NT2/D1 (cell line): ENCODE measurements around the gene LPIN2.

ENCODE experiments used
- DNase-seq: peaks from one replicate; pipeline ENCODE4 v3.0.0-alpha.2; 2011; ENCODE audit warnings: low read depth, low spot score
- H3K27me3 ChIP-seq: 2 replicates; pipeline ENCODE4 v1.6.0; 2011; ENCODE audit warnings: mild to moderate bottlenecking; ENCODE audit not compliant: insufficient read length, insufficient read depth
- H3K36me3 ChIP-seq: 2 replicates; pipeline ENCODE4 v1.6.1; 2011; ENCODE audit warnings: mild to moderate bottlenecking, low read length, mixed read lengths; ENCODE audit not compliant: insufficient read depth, insufficient read length
- H3K4me1 ChIP-seq: 2 replicates; pipeline ENCODE4 v1.5.1; 2011; ENCODE audit not compliant: insufficient read depth, insufficient read length
- H3K4me3 ChIP-seq: 2 replicates; pipeline ENCODE4 v1.5.1; 2011; ENCODE audit warnings: low read depth; ENCODE audit not compliant: insufficient read length
- H3K9ac ChIP-seq: 2 replicates; pipeline ENCODE4 v1.6.0; 2011; ENCODE audit warnings: low read depth; ENCODE audit not compliant: insufficient read length
- H3K9me3 ChIP-seq: 2 replicates; pipeline ENCODE4 v1.5.1; 2011; ENCODE audit warnings: mild to moderate bottlenecking, low read length; ENCODE audit not compliant: insufficient read depth
- SUZ12 ChIP-seq: IDR thresholded peaks from 2 replicates; pipeline ENCODE4 v1.6.1; 2011; ENCODE audit not compliant: insufficient read length, insufficient read depth; ENCODE audit errors: extremely low read depth
- YY1 ChIP-seq: IDR thresholded peaks from 2 replicates; pipeline ENCODE4 v1.6.1; 2011; ENCODE audit not compliant: insufficient read length, insufficient read depth
- ZNF274 ChIP-seq: IDR thresholded peaks from 2 replicates; pipeline ENCODE4 v1.6.1; 2011; ENCODE audit warnings: mild to moderate bottlenecking, low read depth, low read length

The LPIN2 gene

GRCh38 chr18:3056311-3056710 is 43.4 kb upstream of the LPIN2 start:
- no peak for DNase-seq

GRCh38 chr18:3055816-3056215 is 42.9 kb upstream of the LPIN2 start:
- no peaks in the 10 kb centered on the region for H3K36me3 ChIP-seq
- no peak for DNase-seq
- H3K27me3 ChIP-seq = no peaks in the 10 kb centered on the region
- no peaks in the 10 kb centered on the region for H3K9me3 ChIP-seq
- no peak for TF ChIP-seq SUZ12
- TF ChIP-seq ZNF274 = no peak
- TF ChIP-seq YY1 = no peak
- H3K4me1 ChIP-seq = no peaks in the 10 kb centered on the region
- H3K9ac ChIP-seq = no peak overlapping the region
- H3K4me3 ChIP-seq = no peak overlapping the region

More at GRCh38 chr18:3056311-3056710, 43.4 kb upstream of the LPIN2 start:
- Histone ChIP-seq H3K9ac (no peak overlapping the region), H3K27me3 (no peaks in the 10 kb centered on the region), H3K9me3 (no peaks in the 10 kb centered on the region), H3K4me1 (no peaks in the 10 kb centered on the region), H3K36me3 (no peaks in the 10 kb centered on the region), H3K4me3 (no peak overlapping the region)
- TF ChIP-seq YY1 (no peak), SUZ12 (no peak), ZNF274 (no peak)

GRCh38 chr18:3055186-3055728 is 42.3 kb upstream of the LPIN2 start:
- H3K27me3 ChIP-seq = no peaks in the 10 kb centered on the region
- DNase-seq = no peak
- no peak overlapping the region for H3K4me3 ChIP-seq
- no peaks in the 10 kb centered on the region for H3K9me3 ChIP-seq
- no peak overlapping the region for H3K9ac ChIP-seq
- H3K4me1 ChIP-seq = no peaks in the 10 kb centered on the region
- TF ChIP-seq SUZ12 (no peak), ZNF274 (no peak), YY1 (no peak)
- no peaks in the 10 kb centered on the region for H3K36me3 ChIP-seq

GRCh38 chr18:3054780-3055179 is 41.8 kb upstream of the LPIN2 start:
- Histone ChIP-seq H3K4me3 (no peak overlapping the region), H3K36me3 (no peaks in the 10 kb centered on the region), H3K4me1 (no peaks in the 10 kb centered on the region), H3K9ac (no peak overlapping the region), H3K9me3 (no peaks in the 10 kb centered on the region), H3K27me3 (no peaks in the 10 kb centered on the region)
- DNase-seq = no peak
- TF ChIP-seq SUZ12 = no peak
- no peak for TF ChIP-seq YY1
- no peak for TF ChIP-seq ZNF274

- TF ChIP-seq SUZ12 = no peak
- no peak for TF ChIP-seq YY1
- TF ChIP-seq ZNF274 = no peak
- H3K36me3 ChIP-seq = no peaks in the 10 kb centered on the region
- DNase-seq = no peak
- H3K4me3 ChIP-seq = no peak overlapping the region
- no peaks in the 10 kb centered on the region for H3K27me3 ChIP-seq
- H3K9me3 ChIP-seq = no peaks in the 10 kb centered on the region
- H3K9ac ChIP-seq = no peak overlapping the region
- H3K4me1 ChIP-seq = no peaks in the 10 kb centered on the region
Observed at GRCh38 chr18:3054214-3054613, 41.3 kb upstream of the LPIN2 start.

- H3K9ac ChIP-seq = no peak overlapping the region
- H3K36me3 ChIP-seq = no peaks in the 10 kb centered on the region
- TF ChIP-seq ZNF274 (no peak), SUZ12 (no peak), YY1 (no peak)
Observed at GRCh38 chr18:3053081-3053480, 40.1 kb upstream of the LPIN2 start.

GRCh38 chr18:3052411-3052758 is 39.4 kb upstream of the LPIN2 start:
- Histone ChIP-seq H3K4me3 (no peak overlapping the region), H3K9ac (no peak overlapping the region), H3K4me1 (no peaks in the 10 kb centered on the region), H3K9me3 (no peaks in the 10 kb centered on the region), H3K27me3 (no peaks in the 10 kb centered on the region), H3K36me3 (no peaks in the 10 kb centered on the region)
- TF ChIP-seq SUZ12 (no peak), ZNF274 (no peak), YY1 (no peak)
- DNase-seq = no peak

More at GRCh38 chr18:3053081-3053480, 40.1 kb upstream of the LPIN2 start:
- no peaks in the 10 kb centered on the region for H3K9me3 ChIP-seq
- H3K27me3 ChIP-seq = no peaks in the 10 kb centered on the region
- H3K4me3 ChIP-seq = no peak overlapping the region
- DNase-seq = no peak
- H3K4me1 ChIP-seq = no peaks in the 10 kb centered on the region
